ENCODE data around the gene MAP4K3. TPM values are rescaled to one million over a fixed set of nuclear protein-coding genes. Genes with fewer than 3 reads are reported as not detected.

MAP4K3 gene
- total and polyA plus RNA-seq, 2 of the 8 experiments (the other 6 are each of a cell fraction or from before 2014, with no cell fraction given) = 11.4 to 63.0 TPM

DNA sequence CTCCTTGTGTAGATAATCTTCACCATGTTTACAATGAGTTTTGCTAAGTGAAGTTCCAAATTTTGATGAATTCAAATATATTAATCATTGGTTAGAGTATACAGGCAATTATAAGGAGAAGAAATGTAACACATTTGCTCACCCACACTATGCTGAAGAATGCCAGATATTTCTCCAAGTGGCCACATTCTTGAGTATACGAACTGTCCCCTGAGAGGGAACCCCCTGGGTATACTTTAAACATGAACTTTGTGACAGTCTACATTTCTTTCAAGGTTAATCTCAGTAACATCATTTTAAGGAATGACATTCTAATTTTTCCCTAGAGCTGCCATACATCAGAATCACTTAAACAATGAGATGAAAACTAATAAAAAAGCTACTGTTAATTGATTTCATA lies 153.5 kb downstream of the MAP4K3 start (continued):
- TF ChIP-seq, protein P1, sequence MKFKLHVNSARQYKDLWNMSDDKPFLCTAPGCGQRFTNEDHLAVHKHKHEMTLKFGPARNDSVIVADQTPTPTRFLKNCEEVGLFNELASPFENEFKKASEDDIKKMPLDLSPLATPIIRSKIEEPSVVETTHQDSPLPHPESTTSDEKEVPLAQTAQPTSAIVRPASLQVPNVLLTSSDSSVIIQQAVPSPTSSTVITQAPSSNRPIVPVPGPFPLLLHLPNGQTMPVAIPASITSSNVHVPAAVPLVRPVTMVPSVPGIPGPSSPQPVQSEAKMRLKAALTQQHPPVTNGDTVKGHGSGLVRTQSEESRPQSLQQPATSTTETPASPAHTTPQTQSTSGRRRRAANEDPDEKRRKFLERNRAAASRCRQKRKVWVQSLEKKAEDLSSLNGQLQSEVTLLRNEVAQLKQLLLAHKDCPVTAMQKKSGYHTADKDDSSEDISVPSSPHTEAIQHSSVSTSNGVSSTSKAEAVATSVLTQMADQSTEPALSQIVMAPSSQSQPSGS (IDR thresholded peaks at IDR 0.05; ENCODE audit: low read length) = no peak
- TF ChIP-seq KDM5A (IDR thresholded peaks at IDR 0.05; ENCODE audit: low read length) = no peak
